Heart left ventricle (tissue), 16 donors: Measurements from ENCODE around the gene NFIB. TPM values are rescaled to one million over a fixed set of nuclear protein-coding genes. Genes with fewer than 3 reads are reported as not detected.

Experiments
- ATAC-seq, 4 donors: fragments of 200-7000 bp; cut with Tn5 transposase; one replicate each; pipeline ENCODE4 v1.9.1; 2020 to 2022; ENCODE audit warnings: moderate library complexity in 4 of 4, mild to moderate bottlenecking in 3 of 4, moderate number of reproducible peaks in 1 of 4
- DNase-seq, 5 donors: peaks; one replicate each; pipeline ENCODE4 v3.0.0-alpha.2; 2020
- H3K27ac ChIP-seq, 12 donors: fragments of 200-600 bp; sonication (generic) in 4 of 12; one replicate each; pipeline versions ENCODE4 v1.5.0 to v1.8.0; 2016 to 2022; ENCODE audit warnings: mild to moderate bottlenecking in 2 of 12
- H3K27me3 ChIP-seq, 9 donors: fragments of 200-600 bp; sonication (generic) in 2 of 9; one replicate each; pipeline versions ENCODE4 v1.5.1 to v1.8.0; 2016 to 2022; ENCODE audit warnings: mild to moderate bottlenecking in 3 of 9
- H3K36me3 ChIP-seq, 9 donors: fragments of 200-600 bp; sonication (generic) in 2 of 9; one replicate each; pipeline versions ENCODE4 v1.5.0 to v1.8.0; 2018 to 2022; ENCODE audit warnings: mild to moderate bottlenecking in 2 of 9
- H3K4me1 ChIP-seq, 12 donors: fragments of 200-600 bp; sonication (generic) in 4 of 12; one replicate each; pipeline versions ENCODE4 v1.5.0 to v1.8.0; 2016 to 2022; ENCODE audit warnings: mild to moderate bottlenecking in 3 of 12
- H3K4me3 ChIP-seq, 12 donors: fragments of 200-600 bp; sonication (generic) in 4 of 12; one replicate each; pipeline versions ENCODE4 v1.5.0 to v1.8.0; 2017 to 2022; ENCODE audit warnings: mild to moderate bottlenecking in 9 of 12, moderate library complexity in 4 of 12
- H3K9me3 ChIP-seq, 12 donors: fragments of 200-600 bp; sonication (generic) in 4 of 12; one replicate each; pipeline versions ENCODE4 v1.5.0 to v1.8.0; 2016 to 2022; ENCODE audit warnings: mild to moderate bottlenecking in 1 of 12
- CTCF ChIP-seq, 12 donors: fragments of 200-600 bp; sonication (generic) in 4 of 12; IDR thresholded peaks; one replicate each; pipeline versions ENCODE4 v1.5.0 to v1.8.0; 2018 to 2022; ENCODE audit warnings: antibody characterized with exemption in 12 of 12, mild to moderate bottlenecking in 5 of 12
- POLR2A ChIP-seq, 2 donors: fragments of 450-650 bp; IDR thresholded peaks; one replicate each; pipeline ENCODE4 v1.6.1; 2017; ENCODE audit warnings: antibody characterized with exemption in 2 of 2, mild to moderate bottlenecking in 2 of 2, moderate library complexity in 2 of 2
- WGBS, 4 donors: extraction: QIAGEN DNeasy Blood & Tissue Kit in 2 of 4; methylation state at CpG; one replicate each; pipeline versions ENCODE4 v1.1.5 to v1.1.7; 2013 to 2018; 5-methylcytosine and 5-hydroxymethylcytosine counted together
- intact Hi-C, 10 donors: fragments of 100-400 bp; cut with DNase I; formaldehyde crosslinking; loops; one replicate each; pipeline versions ENCODE4 v1.11.1 to v1.14.2; 2022
- polyA plus RNA-seq, 2 donors: library from polyadenylated mRNA; stranded (reverse); fragments of 200-250 nt; gene quantifications; one replicate each; pipeline ENCODE4 v1.2.3, GENCODE V29; 2013
- total RNA-seq, 9 donors: library from RNA; depleted of rRNA in 2 of 9; stranded (reverse); fragments of >200 nt in 2 of 9; fragmentation: NEBNext Ultra II Directional in 3 of 9; extraction: Animal tissue kit (Norgen Biotek cat#: 25700) in 3 of 9; gene quantifications; one replicate each; pipeline versions ENCODE4 v1.1.0 to v1.2.4, GENCODE V29; 2016 to 2023
- donor health status: ischemic (EF 13 %, LVEDD 7.1; RV severe dilation, severe dysfunction).
- donor health status: healthy with polysubstance abuse.
- donor health status: DM: no; HTN: yes; CAD: no.
- donor health status: DM: no; HTN: no; CAD: no.
- donor health status: ischemic (EF 25% LVEDD 6.9; RV normal size, moderate dysfunction).
- donor health status: ischemic (EF 25% LVEDD 5.7; RV mildly dilated, moderate dysfunction).
- donor health status: healthy.
- donor health status: DM: yes; HTN: yes; CAD: no.
- donor health status: ischemic (EF 35%, LVEDD 5.7; RV mildly dilated, moderate dysfunction).
- donor health status: nonischemic (EF 11% LVEDD 7.7; RV severe dilation, severe dysfunction).
- donor health status: DM: yes; HTN: yes; CAD: no.
- donor health status: PGD.
- donor health status: ischemic (EF 29% LVEDD 5.4; RV normal size, mild dysfunction).
- donor health status: nonischemic (EF 23%, LVEDD 6.1; RV moderate dilation, normal function).

Gene NFIB
- total and polyA plus RNA-seq, 11 donors, result 24.5 to 148 (median 98.2) TPM

- H3K9me3 ChIP-seq, result no peaks in the 10 kb centered on the region
- TF ChIP-seq CTCF (IDR thresholded peaks at IDR 0.05) (no peak), POLR2A (IDR thresholded peaks at IDR 0.05) (no peak)
- DNase-seq, result no peak
- H3K36me3 ChIP-seq, result peaks cover 0 to 8% (median 0%) of the 10 kb centered on the region in 9 donors
- ATAC-seq, result peak in 1 of 4 donors; percentile 34
- 38 to 55% (median 43%) methylated on average over 3 of the region's 3 CpGs for WGBS, 4 donors
- H3K27me3 ChIP-seq, result no peaks in the 10 kb centered on the region
- peak overlapping the region; percentile 7 to 73 (median 59) for H3K27ac ChIP-seq
- intact Hi-C loops, result loop anchor here in 1 of 10 donors (10.0 kb wide), 1 partner anchor 54 kb away; no protein-coding TSS in a partner anchor
- H3K4me1 ChIP-seq, result peaks cover 3 to 74% (median 46%) of the 10 kb centered on the region in 12 donors
- H3K4me3 ChIP-seq, result peak overlapping the region in 9 of 12 donors; percentile 3 to 42 (median 20)
These were observed 132.9 kb downstream of the NFIB start for GRCh38 chr9:14180960-14181537.

- Histone ChIP-seq H3K27me3 (no peaks in the 10 kb centered on the region), H3K9me3 (no peaks in the 10 kb centered on the region), H3K27ac (peak overlapping the region; percentile 7 to 73 (median 59)), H3K4me1 (peaks cover 3 to 67% (median 41%) of the 10 kb centered on the region in 12 donors), H3K36me3 (peaks cover 0 to 8% (median 0%) of the 10 kb centered on the region in 9 donors), H3K4me3 (peak overlapping the region in 9 of 12 donors; percentile 3 to 42 (median 20))
- intact Hi-C loops, result loop anchor here in 1 of 10 donors (10.0 kb wide), 1 partner anchor 54 kb away; no protein-coding TSS in a partner anchor
- 34 to 48% (median 42%) methylated on average over 11 of the region's 11 CpGs for WGBS, 4 donors
- DNase-seq (peak in 4 of 5 donors; percentile 33 to 41 (median 36)), ATAC-seq (peak; percentile 21 to 69 (median 66))
- TF ChIP-seq POLR2A (IDR thresholded peaks at IDR 0.05) (no peak), CTCF (IDR thresholded peaks at IDR 0.05) (no peak)
These were observed 133.6 kb downstream of the NFIB start for GRCh38 chr9:14180093-14180959.

GRCh38 chr9:14179449-14179848 lies 134.5 kb downstream of the NFIB start:
- DNase-seq (no peak), ATAC-seq (peak in 1 of 4 donors; percentile 45)
- Histone ChIP-seq H3K36me3 (peaks cover 0 to 8% (median 0%) of the 10 kb centered on the region in 9 donors), H3K27me3 (no peaks in the 10 kb centered on the region), H3K4me1 (peaks cover 3 to 65% (median 39%) of the 10 kb centered on the region in 12 donors), H3K4me3 (no peak overlapping the region), H3K27ac (peak overlapping the region in 5 of 12 donors; percentile 25 to 73 (median 71)), H3K9me3 (no peaks in the 10 kb centered on the region)
- intact Hi-C loops, result no loop called here
- TF ChIP-seq POLR2A (IDR thresholded peaks at IDR 0.05) (no peak), CTCF (IDR thresholded peaks at IDR 0.05) (no peak)
- WGBS, 4 donors, result 68 to 74% (median 70%) methylated on average over 3 of the region's 3 CpGs

GRCh38 chr9:14175778-14176177 lies 138.2 kb downstream of the NFIB start:
- TF ChIP-seq POLR2A (IDR thresholded peaks at IDR 0.05) (no peak), CTCF (IDR thresholded peaks at IDR 0.05) (no peak)
- no peak overlapping the region for H3K4me3 ChIP-seq
- peak in 1 of 4 donors; percentile 30 for ATAC-seq
- 77 to 99% (median 90%) methylated on average over 1 of the region's 1 CpG for WGBS, 4 donors
- H3K4me1 ChIP-seq, result peaks cover 3 to 50% (median 29%) of the 10 kb centered on the region in 12 donors
- no peak for DNase-seq
- H3K36me3 ChIP-seq, result peaks cover 0 to 8% (median 0%) of the 10 kb centered on the region in 9 donors
- H3K9me3 ChIP-seq, result no peaks in the 10 kb centered on the region
- intact Hi-C loops, result no loop called here
- no peaks in the 10 kb centered on the region for H3K27me3 ChIP-seq
- H3K27ac ChIP-seq, result no peak overlapping the region
